LHCN-M2 (cell line): ENCODE results near the gene TNIK. TPM values are rescaled to one million over a fixed set of nuclear protein-coding genes. Genes with fewer than 3 reads are reported as not detected.

Experiments
- DNase-seq: peaks from one replicate; pipeline ENCODE4 v3.0.0-alpha.2; 2012; ENCODE audit warnings: low read depth
- total RNA-seq: library from RNA; depleted of rRNA; stranded (reverse); fragments of >200 nt; gene quantifications from 2 replicates; pipeline ENCODE4 v1.2.3, GENCODE V29; 2014

TNIK gene
- total RNA-seq, 1 experiment from 2014 or later, result 0.23 TPM

- DNase-seq, result no peak
These were observed 97.0 kb downstream of the TNIK start for GRCh38 chr3:171363202-171363601.

- no peak for DNase-seq
These were observed 97.6 kb downstream of the TNIK start for GRCh38 chr3:171362575-171362974.

- no peak for DNase-seq
These were observed 101.4 kb downstream of the TNIK start for GRCh38 chr3:171358881-171359198.

- DNase-seq, result no peak
These were observed 101.9 kb downstream of the TNIK start for GRCh38 chr3:171358181-171358880.

- DNase-seq, result no peak
These were observed 102.5 kb downstream of the TNIK start for GRCh38 chr3:171357721-171358120.

GRCh38 chr3:171356251-171356650, 104.0 kb downstream of the TNIK start:
- no peak for DNase-seq

- DNase-seq, result no peak
These were observed 105.3 kb downstream of the TNIK start for GRCh38 chr3:171354706-171355582.

GRCh38 chr3:171354049-171354705, 106.0 kb downstream of the TNIK start:
- no peak for DNase-seq

GRCh38 chr3:171353423-171353822, 106.8 kb downstream of the TNIK start:
- DNase-seq, result peak; percentile 29

GRCh38 chr3:171352387-171352935, 107.7 kb downstream of the TNIK start:
- DNase-seq, result no peak

- peak; percentile 97 for DNase-seq
These were observed 108.5 kb downstream of the TNIK start for GRCh38 chr3:171351676-171352075.

GRCh38 chr3:171350364-171350763, 109.8 kb downstream of the TNIK start:
- DNase-seq, result no peak

GRCh38 chr3:171349392-171349791, 110.8 kb downstream of the TNIK start:
- no peak for DNase-seq

- DNase-seq, result no peak
These were observed 112.1 kb downstream of the TNIK start for GRCh38 chr3:171348121-171348520.

- DNase-seq, result no peak
These were observed 112.7 kb downstream of the TNIK start for GRCh38 chr3:171347301-171348039.

GRCh38 chr3:171346582-171347300, 113.5 kb downstream of the TNIK start:
- DNase-seq, result peak; percentile 39

GRCh38 chr3:171346019-171346418, 114.2 kb downstream of the TNIK start:
- DNase-seq, result no peak

- no peak for DNase-seq
These were observed 114.9 kb downstream of the TNIK start for GRCh38 chr3:171345107-171345843.

GRCh38 chr3:171343693-171344092, 116.5 kb downstream of the TNIK start:
- DNase-seq, result no peak

GRCh38 chr3:171342783-171343420, 117.3 kb downstream of the TNIK start:
- DNase-seq, result no peak
